ENCODE measurements around the gene WBP1. TPM values are rescaled to one million over a fixed set of nuclear protein-coding genes. Genes with fewer than 3 reads are reported as not detected.
"Not testable (repeated sequence)": the region's sequence is repeated elsewhere in the genome, so short reads cannot be mapped to it uniquely, and the experiment has no call there.

Gene WBP1
- total RNA-seq, 1 donor from 2014 or later, result 20.1 TPM

GRCh38 chr2:74454654-74455511 lies 3.4 kb upstream of the WBP1 start, which contains the start of gene INO80B:
TSS of gene INO80B (plus strand) at chr2:74455087. CDS start at chr2:74455117, 30 bp downstream.
- DNase-seq, result peak; percentile 99

GRCh38 chr2:74457129-74457548 lies 1.1 kb upstream of the WBP1 start:
- DNase-seq, result no peak

GRCh38 chr2:74457549-74458131 lies 598 bp upstream of the WBP1 start:
- DNase-seq, result no peak

GRCh38 chr2:74458938-74459363 lies 713 bp downstream of the WBP1 start:
- no peak for DNase-seq

GRCh38 chr2:74459503-74460118 lies 1.4 kb downstream of the WBP1 start:
- DNase-seq, result not testable (repeated sequence)

- not testable (repeated sequence) for DNase-seq
These were observed 1.9 kb downstream of the WBP1 start for GRCh38 chr2:74460187-74460586.

- no peak for DNase-seq
These were observed 3.2 kb downstream of the WBP1 start for GRCh38 chr2:74461187-74462053.

- DNase-seq, result no peak
These were observed 4.0 kb downstream of the WBP1 start for GRCh38 chr2:74462054-74462785.

- no peak for DNase-seq
These were observed 4.5 kb downstream of the WBP1 start for GRCh38 chr2:74462786-74463105.

GRCh38 chr2:74464406-74464805 lies 6.2 kb downstream of the WBP1 start:
- DNase-seq, result no peak

GRCh38 chr2:74470742-74471141 lies 12.5 kb downstream of the WBP1 start:
- DNase-seq, result not testable (repeated sequence)

- DNase-seq, result no peak
These were observed 13.3 kb downstream of the WBP1 start for GRCh38 chr2:74471332-74472065.

GRCh38 chr2:74472086-74472944 lies 14.1 kb downstream of the WBP1 start, which contains the start of gene MRPL53:
TSS of gene MRPL53 (minus strand) at chr2:74472680. CDS start at chr2:74472660, 20 bp downstream.
- DNase-seq, result peak; percentile 90

GRCh38 chr2:74472945-74473258 lies 14.7 kb downstream of the WBP1 start:
- DNase-seq, result peak; percentile 48

- DNase-seq, result no peak
These were observed 16.2 kb downstream of the WBP1 start for GRCh38 chr2:74474481-74474880.

GRCh38 chr2:74474899-74475298 lies 16.7 kb downstream of the WBP1 start:
- no peak for DNase-seq

- DNase-seq, result no peak
These were observed 23.2 kb downstream of the WBP1 start for GRCh38 chr2:74481431-74481830.

GRCh38 chr2:74481961-74482800 lies 23.9 kb downstream of the WBP1 start:
- no peak for DNase-seq

Data from skin of body (tissue), 2 donors.